Neural progenitor cell (in vitro differentiated cells): ENCODE measurements around the gene SLC1A1.

ENCODE experiments used
- CTCF ChIP-seq: fragments of 200-600 bp; sonication (generic); IDR thresholded peaks from 2 replicates; pipeline ENCODE4 v1.5.1; 2017; ENCODE audit warnings: antibody characterized with exemption, mild to moderate bottlenecking
- EZH2 ChIP-seq: fragments of 200-600 bp; sonication (generic); IDR thresholded peaks from 2 replicates; pipeline ENCODE4 v1.6.1; 2017; ENCODE audit warnings: antibody characterized with exemption, mild to moderate bottlenecking, moderate library complexity
- EZH2phosphoT487 ChIP-seq: fragments of 200-600 bp; sonication (generic); IDR thresholded peaks from 2 replicates; pipeline ENCODE4 v1.6.1; 2017; ENCODE audit warnings: antibody characterized with exemption

GRCh38 chr9:4509590-4509984 is 19.3 kb downstream of the SLC1A1 start:
- TF ChIP-seq CTCF, result no peak
- TF ChIP-seq EZH2, result no peak
- TF ChIP-seq EZH2phosphoT487, result no peak
